Stimulated activated CD8-positive, alpha-beta memory T cell treated with anti-CD3 and anti-CD28 coated beads, Interleukin-15, amount 100 ng/mL, for 1 hour (primary cell): ENCODE results near the gene LIN37.
"Not testable (repeated sequence)": the region's sequence is repeated elsewhere in the genome, so short reads cannot be mapped to it uniquely, and the experiment has no call there.

Experiments used
- DNase-seq: peaks from one replicate; pipeline ENCODE4 v3.0.0-alpha.2; 2020; ENCODE audit warnings: low read depth

The LIN37 gene

DNA sequence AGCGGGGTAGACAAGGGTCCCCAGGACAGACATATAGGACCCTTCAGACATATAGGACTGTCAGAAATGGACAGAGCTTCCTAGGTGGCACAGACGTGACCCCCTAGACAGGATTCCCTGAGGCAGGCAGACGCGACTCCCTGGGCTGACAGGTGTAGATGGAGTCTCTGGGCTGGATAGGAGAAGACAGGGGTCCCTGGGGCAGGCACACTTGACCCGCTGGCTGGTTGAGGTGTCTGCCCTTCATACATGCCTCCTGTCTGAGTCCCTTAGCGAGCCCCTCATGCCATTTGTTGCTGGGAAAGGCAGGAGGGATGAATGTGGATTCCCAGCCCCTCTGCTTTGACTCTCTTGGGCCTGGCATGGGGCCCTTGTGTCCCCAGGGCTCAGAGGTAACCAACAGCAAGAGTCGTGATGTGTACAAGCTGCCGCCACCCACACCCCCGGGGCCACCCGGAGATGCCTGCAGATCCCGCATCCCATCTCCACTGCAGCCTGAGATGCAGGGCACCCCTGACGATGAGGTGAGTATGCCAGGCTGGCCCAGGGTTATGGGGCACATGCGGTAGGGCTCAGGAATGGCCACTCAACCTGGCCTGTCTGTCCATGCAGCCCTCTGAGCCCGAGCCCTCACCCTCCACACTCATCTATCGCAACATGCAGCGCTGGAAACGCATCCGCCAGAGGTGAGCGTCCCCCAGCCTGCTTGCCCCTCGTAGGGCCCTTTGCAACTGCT, 5.4 kb downstream of the LIN37 start:
- DNase-seq: no peak

DNA sequence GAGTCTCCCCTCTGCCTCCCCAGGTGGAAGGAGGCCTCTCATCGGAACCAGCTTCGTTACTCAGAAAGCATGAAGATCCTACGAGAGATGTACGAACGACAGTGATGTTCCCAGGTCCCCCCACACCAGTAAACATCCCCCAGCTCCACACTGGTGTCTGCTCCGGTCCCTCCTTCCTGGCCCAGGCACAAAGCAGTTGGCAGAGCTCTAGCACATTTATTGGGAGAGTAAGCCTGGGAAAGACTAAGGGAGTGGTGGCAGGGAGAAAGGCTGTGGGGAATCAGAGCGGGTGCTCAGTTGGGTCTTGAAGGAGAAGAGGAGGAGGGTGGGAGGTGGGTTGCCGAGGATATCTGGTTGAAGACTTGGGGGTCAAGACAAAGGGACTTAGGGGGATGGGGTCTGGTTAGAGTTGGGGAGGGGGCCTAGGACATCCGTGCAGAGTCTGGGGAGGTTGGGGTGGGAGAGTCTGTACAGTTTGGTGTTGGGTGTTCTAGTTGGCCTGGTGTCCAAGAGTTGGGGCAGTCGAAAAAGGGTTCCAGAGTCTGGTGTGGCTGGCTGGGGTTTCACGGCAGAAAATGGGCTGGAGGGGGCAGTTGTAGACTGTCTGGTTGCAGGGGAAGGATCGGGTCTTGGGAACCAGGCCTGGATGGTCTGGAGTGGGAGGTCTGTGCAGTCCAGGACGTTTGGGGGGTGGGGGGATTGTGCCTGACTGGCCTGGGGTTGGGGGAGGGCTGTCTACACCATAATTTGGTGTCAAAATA, 6.2 kb downstream of the LIN37 start:
- DNase-seq: no peak

DNA sequence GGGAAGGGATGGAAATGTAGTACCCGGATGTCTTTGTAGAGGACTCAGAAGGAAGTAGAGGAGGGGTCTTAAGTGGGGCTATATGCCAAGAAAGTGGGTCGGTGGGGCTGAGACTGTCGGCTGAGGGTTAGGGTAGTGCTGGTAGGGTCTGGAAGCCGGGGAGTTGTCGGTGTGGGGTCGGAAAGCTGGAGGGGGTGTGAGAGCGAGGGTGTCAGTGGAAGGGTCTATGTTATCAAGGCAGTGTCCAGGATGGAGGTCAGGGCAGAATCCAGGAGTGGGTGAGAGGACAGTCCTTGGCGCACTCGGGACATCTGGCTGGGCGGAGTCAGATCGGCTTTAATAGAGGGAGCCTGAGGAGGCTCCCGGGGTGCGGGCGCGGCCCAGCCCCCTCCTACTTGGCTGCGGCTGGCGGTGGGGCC, 6.8 kb downstream of the LIN37 start:
- DNase-seq: no peak

DNA sequence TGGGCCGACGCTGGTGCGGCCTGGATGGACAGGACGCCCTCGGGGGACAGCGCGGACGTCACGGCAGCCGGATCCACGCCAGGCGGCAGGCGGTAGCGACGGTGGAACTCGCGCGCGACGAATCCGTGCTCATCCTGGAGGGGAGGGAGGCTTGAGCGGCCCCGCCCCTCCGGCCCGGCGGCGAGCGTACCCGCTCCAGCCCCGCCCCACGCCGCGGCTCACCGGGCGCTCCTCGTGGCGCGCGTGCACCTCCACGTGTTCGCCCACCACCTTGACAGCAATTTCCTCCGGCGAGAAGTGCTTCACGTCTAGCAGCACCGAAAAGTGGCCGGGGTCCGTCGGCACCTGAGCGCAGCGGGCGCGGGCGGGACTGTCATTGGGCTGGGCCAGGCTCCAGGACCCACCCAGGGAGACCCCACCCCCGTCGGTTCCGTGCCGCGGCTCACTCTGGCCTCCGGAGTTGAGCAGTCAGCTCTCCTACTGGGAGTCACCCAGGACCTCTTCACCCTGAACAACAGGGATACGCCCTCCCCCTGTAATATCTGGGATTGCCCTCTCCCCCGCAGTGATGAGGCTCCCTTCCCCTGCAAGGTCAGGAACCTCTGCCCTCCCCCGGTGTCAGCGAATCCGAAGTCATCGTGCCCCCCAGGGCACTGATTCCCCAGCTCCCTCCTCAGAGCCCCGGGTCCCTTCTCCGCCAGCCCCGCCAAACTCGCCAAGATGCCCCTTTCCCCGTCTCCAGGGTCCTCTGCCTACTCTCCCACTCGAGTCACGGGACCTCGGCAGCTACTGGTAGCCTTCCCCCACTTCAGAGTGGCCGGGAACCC, 7.4 kb downstream of the LIN37 start:
- no peak for DNase-seq

DNA sequence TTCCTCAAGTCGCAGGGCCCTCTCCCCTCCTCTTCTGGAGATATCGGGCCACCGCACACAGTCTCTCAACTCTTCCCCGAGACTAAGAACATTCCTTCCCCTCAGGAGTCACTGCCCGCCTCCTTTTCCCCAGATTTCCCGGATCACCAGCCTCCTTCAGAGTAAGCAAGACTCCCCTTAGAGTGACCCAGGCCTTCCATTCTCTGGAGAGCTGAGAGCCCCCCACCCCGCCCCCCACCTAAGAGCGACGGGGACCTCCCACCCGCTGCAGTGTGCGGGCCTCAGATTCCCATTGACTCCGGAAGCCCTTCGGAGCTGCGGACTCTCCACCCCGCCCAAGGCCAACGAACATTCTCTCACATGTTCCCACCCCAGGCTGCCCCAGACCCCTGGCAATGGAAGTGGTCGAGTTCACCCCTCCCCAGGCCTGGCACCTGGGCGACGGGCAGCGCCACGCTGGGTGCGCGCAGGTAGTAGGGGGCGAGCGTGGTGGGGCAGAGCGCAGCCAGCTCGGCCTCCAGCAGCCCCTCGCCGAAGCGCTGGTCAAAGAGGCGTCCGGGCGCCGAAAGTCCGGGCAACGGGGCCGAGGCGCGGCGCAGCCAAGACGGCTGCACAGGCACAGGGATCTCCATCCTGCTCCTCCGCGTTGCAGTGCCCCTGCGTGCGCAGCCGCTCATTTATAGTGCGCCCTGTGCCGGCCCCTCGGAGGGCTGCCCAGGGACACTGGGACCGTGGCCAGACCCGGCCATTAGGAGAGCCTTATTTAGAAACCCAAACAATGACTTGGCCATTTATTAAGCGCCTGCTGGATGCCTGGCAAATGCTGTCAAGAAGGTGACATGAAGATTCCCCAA, 8.2 kb downstream of the LIN37 start, which contains the start of gene HSPB6:
Gene HSPB6, minus strand, starts transcription at position 653 of the 854 bp plus-strand sequence. Its CDS starts 21 bp downstream, at position 632.
- DNase-seq: no peak

DNA sequence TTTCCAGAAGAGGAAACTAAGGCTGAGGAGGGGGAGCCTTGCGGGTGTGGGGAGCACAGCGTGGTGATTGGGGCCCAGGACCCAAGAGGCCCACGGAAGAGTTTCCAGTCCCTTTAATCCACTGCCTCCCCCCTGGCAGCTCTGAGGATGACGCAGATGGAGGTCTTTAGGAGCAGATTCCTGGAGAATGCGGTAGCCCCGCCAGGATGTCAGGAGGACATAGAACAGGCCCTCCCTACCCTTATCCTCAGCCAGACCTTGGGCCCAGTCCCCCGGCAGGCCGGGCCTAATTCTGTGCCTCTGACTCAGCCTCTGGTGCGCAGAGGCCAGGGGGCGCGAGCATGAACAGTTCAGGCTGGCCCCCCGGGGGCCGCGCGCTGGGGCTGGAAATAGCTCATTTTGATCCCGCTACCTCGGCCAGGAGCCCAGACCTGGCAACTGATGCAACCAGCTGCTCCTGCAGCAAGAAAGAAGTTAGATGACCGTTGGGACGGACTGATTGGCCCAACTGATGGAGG, 8.9 kb downstream of the LIN37 start:
- no peak for DNase-seq

DNA sequence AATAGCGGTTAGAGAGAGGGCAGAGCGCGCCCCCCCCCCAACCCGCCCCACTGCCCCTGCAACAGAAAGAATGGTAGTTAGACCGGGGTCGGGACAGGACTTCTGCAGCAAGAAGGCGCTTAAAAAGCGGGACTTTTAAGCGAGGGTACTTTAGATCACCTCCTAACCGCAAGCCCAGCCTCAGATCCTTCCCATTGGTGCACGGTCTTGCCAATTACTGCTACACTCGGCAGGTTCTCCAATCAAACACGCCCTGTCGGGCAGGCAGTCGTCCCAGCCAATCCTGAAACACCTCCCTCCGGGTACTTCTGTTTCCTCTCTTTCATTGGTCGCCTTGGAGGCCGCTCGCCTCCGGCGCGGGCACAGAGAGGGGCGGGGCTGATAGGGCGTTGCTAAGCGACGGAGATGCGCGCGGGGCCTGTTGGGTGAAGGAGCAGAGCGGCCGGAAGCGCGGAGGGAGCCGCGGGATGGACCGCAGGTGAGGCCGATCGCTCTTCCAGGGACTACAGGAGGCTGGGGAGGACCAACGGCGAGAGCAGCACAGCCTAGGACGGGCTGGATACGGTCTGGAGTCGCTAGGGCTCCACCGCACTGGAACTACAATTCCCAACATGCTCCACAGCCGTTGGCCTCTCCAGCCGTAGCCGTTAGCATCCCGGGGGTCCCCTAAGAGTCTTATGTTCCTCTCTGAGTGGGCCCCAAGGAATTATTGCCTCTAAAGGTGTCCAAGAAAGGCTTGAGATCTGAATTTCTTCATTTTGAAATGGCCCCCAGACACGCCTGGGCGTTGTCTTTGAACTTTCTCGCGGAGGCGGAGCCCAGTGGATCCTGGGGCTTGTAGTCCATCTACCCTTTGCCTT, 9.6 kb downstream of the LIN37 start, which contains the start of gene PROSER3:
Gene PROSER3, plus strand, starts transcription at position 428 of the 860 bp plus-strand sequence. Its CDS starts 40 bp downstream, at position 468.
- DNase-seq: peak; percentile 92

DNA sequence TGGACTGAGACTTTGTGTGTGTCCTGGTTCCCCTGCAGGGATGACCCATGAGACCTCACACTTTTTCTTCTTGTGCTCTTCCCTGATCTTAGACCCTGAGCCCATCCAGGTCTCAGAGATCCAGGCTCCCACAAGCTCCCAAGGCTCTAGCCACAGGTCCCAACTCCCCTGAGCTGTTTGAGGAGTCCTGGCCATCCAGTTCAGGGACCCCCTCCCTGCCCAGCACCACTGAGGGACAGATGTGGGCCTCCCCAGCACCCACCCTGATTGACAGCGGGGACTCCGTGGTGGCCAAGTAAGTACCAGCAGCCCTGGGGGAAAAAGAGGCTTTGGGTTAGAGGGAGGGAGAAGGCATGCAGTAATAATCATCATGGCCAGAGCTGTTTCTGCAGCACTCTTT, 11.3 kb downstream of the LIN37 start:
- no peak for DNase-seq

DNA sequence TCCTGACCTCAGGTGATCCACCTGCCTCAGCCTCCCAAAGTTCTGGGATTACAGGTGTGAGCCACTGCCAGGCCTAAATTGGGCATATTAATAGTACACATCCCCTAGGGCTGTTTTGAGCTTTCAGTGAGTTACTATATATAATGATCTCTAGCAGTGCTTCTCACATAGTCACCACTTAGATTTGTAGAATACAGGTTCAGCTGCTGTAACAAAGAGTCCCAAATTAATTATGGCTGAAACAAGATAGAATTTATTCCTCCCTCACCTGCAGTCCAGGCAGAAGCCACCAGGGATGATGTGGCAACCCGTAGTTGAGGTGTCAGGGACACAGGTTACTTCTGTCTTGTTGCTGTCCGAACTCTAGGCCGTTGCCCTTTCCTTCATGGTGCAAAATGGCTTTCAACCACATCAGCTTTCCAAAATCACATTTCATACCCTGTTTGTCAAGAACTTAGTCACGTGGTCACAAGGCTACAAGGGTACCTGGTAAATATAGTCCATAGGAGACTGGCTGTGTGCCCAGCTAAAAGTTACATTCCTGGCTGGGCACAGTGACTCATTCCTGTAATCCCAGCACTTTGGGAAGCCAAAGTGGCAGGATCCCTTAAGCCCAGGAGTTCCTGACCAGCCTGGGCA, 12.5 kb downstream of the LIN37 start:
- DNase-seq: no peak

DNA sequence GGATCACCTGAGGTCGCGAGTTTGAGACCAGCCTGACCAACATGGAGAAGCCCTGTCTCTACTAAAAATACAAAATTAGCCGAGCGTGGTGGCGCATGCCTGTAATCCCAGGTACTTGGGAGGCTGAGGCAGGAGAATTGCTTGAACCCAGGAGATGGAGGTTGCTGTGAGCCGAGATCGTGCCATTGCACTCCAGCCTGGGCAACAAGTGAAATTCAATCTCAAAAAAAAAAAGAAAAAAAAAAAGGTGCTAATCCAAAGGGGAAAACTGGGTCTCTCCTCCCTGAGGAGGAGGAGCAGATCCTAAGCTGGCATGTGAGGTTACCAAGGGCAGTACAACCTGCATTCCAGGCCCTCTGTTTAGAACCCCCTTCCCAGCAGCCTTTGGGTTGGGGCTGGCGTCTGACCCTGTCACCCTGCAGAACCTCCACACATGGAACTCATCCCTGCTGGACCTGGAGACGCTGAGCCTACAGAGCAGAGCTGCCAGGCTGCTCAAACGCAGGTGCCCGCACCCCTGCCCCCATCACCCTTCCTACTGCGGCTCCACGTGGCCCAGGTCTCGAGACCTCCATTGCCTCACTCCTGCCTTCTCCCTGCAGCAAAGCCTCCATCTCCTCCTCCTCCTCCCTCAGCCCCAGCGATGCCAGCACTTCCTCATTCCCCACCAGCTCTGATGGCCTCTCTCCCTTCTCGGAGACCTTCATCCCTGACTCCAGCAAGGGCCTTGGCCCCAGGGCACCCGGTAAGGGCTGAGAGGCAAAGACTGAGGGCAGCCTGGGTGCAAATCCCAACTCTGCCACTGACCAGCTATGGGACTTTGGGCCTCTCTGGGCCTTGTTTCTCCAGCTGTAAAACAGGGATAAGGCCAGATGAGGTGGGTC, 16.3 kb downstream of the LIN37 start:
- DNase-seq: no peak

DNA sequence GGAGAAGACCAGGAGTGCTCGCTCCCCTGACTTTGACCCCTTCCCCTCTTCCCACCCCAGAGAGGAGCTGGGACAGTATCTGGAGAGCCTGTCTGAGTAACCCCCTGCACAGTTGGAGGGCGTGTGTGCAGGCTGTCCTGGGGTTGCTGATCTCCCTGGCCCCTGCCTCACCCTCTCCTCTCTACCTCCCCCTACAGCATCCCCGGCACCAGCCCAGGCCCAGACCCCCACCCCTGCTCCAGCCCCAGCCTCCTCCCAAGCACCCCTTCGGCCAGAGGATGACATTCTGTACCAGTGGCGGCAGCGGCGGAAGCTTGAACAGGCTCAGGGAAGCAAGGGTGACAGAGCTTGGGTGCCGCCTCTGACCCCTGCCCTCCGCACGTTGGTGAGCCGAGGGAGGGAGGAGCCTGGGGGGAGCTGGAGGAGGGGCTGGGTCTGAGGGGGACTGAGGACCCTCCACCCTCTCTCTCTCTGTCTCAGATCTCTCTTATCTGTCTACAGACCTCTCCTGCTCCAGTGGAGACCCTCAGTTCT, 18.3 kb downstream of the LIN37 start:
- no peak for DNase-seq

DNA sequence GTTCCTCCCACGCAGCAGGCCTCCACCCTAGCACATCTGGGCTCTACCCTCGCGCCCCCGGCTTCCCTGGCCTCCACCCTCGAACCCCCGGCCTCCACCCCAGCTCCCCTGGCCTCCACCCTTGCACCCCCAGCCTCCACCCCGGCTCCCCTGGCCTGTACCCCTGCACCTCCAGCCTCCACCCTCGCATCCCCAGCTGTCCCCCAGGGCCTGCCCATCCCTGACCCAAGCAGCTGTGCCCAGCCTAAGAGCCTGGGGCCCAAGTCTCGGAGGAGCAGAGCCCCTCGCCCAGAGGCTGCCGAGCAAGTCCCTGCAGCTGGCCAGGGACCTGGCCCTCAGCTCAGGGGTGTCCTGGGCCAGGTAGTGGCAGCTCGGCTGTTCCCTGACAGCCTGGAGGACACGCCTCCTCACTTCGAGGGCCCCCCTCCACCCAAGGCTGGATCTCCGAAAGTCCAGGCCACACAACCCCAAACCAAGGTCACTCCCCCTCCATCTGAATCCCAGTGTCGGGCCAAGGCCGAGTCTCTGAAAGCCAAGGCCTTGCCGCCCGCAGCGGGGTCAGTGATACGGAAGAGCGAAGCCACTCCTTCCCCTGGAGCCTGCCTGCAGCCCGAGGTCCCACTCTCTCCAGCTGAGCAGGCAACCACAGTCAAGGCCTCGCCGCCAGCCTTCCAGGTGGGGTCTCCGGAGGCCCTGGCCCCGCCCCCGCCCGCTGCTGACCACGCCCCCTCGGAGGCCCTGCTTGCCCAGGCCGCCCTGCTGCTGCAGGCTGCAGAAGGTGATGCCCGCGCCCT, 19.1 kb downstream of the LIN37 start:
- DNase-seq: no peak

DNA sequence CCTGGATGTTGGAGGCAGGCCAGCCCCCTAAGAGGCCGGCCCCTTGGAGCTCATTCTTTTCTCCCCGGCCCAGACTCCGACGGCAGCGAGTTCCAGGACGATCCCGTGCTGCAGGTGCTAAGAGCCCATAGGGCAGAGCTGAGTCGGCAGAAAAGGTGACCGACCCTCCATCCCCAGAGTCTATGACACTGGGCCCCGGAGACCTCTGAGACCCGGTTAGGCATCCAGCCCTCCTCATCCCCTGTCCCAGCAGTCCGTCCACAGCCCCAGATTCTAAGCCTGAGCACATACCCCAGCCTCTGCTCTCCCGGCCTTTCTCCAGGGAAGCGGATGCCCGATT, 19.7 kb downstream of the LIN37 start:
- no peak for DNase-seq

DNA sequence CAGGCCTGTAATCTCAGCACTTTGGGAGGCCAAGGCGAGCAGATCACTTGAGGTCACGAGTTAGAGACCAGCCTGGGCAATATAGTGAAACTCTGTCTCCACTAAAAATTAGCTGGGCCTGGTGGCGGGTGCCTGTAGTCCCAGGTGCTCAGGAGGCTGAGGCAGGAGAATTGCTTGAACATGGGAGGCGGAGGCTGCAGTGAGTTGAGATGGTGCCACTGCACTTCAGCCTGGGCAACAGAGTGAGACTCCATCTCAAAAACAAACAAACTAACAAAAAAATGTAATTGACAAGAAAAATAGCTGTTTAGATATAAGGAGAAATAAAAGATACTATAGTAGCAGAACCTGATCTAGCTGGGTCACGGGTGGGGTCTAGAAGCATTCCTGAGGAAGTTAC, 24.0 kb downstream of the LIN37 start:
- not testable (repeated sequence) for DNase-seq

DNA sequence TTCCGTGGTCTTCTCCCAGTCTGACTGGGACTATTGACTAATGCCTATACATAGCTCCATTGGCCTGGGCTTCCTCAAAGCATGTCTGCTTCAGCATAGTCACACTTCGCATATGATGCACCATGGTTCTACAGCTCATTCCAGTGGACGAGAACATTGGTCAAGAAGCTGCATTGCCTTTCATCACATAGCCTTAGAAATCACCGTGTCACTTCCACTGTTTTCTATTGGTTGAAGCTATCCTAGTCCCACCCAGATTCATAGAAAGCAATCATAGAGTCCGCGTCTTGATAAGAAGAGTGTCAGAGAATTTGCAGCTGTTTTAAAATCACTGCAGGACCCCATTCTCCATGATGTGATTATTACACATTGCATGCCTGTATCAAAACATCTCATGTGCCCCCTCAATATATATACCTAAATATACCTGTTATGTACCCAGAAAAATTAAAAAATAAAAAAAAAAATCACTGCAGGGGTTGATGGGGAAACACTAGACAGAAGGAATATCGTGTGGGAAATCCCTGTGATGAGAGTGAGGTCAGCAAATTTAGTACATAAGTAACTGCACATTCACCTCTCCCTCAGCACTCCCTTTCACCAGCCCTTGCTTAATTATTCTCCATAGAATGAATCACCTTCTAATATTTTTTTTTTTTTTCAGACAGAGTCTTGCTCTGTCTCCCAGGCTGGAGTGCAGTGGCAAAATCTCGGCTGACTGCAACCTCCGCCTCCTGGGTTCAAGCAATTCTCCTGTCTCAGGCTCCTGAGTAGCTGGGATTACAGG, 24.8 kb downstream of the LIN37 start:
- no peak for DNase-seq

DNA sequence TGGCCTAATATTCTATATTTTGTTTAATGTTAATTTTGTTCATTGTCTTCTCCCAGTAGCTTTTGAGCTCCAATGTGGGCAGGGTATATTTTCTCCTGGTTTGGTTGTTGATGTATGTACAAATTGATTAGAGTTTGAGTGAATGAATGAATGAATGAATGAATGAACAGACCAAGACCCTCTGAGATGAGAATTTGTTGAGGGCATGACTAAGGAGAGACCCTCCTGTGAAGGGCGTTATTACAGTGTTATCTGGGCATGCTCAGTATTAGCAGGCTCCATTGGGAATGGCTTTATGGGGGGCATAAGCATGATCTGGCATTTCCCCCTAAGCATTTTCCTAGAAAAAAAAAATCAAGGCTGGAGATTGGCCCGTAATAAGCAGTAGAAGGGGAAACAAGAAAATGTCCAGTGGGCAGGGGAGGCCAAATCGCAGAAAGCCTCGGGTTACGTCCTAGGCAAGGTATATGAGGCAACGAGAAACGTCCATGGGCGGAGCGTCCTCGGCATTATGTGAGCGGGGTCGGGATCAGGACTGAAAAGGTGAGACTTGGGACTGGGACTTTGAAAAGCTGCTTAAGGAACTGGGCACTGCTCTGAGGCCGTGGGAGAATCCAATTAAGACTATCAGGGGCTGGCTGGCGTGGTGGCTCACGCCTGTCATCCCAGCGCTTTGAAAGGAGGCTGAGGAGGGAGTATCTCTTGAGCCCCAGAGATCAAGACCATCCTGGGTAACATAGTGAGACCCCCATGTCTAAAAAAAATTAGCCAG, 26.1 kb downstream of the LIN37 start:
- DNase-seq: no peak

DNA sequence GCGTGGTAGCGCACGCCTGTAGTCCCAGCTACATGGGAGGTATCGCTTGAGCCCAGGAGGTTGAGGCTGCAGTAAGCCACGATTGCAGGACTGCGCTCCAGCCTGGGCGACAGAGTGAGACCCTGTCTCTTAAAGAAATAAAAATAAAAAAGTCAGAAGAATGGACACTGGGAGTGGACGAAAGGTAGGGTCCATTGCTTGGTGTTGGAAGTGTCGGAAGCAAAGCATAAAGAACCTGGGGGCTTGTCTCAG, 26.6 kb downstream of the LIN37 start:
- no peak for DNase-seq
